GM23338 (cell line): ENCODE measurements around the gene MON2. TPM values are rescaled to one million over a fixed set of nuclear protein-coding genes. Genes with fewer than 3 reads are reported as not detected.
A peak's percentile ranks its signal among the peaks of the same experiment; 100 is the strongest.

Experiments
- ATAC-seq: fragments of 200-7000 bp; cut with Tn5 transposase; 3 replicates; pipeline ENCODE4 v1.9.1; 2020
- DNase-seq: peaks from one replicate; pipeline ENCODE4 v3.0.0-alpha.2; 2015; ENCODE audit warnings: low spot score
- H2AFZ ChIP-seq: fragments of 200-600 bp; sonication (generic); 2 replicates; pipeline ENCODE4 v1.8.0; 2016; ENCODE audit warnings: antibody characterized with exemption, mild to moderate bottlenecking, moderate library complexity
- H3F3A ChIP-seq: fragments of 200-600 bp; sonication (generic); replicated peaks from 2 replicates; pipeline ENCODE4 v1.8.0; 2017; ENCODE audit warnings: antibody characterized with exemption, mixed run types, low read depth
- H3K27ac ChIP-seq: fragments of 200-600 bp; sonication (generic); 2 replicates; pipeline ENCODE4 v1.6.1; 2016; ENCODE audit warnings: low read depth
- H3K27me3 ChIP-seq: fragments of 200-600 bp; sonication (generic); 2 replicates; pipeline ENCODE4 v1.8.0; 2016; ENCODE audit warnings: mild to moderate bottlenecking, mixed run types, moderate library complexity; ENCODE audit not compliant: insufficient read depth
- H3K36me3 ChIP-seq: fragments of 200-600 bp; sonication (generic); 2 replicates; pipeline ENCODE4 v1.8.0; 2016; ENCODE audit warnings: mild to moderate bottlenecking; ENCODE audit not compliant: insufficient read depth
- H3K4me1 ChIP-seq: fragments of 200-600 bp; sonication (generic); 2 replicates; pipeline ENCODE4 v1.8.0; 2016; ENCODE audit warnings: mild to moderate bottlenecking, moderate library complexity; ENCODE audit not compliant: insufficient read depth
- H3K4me2 ChIP-seq: fragments of 200-600 bp; sonication (generic); 2 replicates; pipeline ENCODE4 v1.7.1; 2017; ENCODE audit warnings: mixed run types
- H3K4me3 ChIP-seq: fragments of 200-600 bp; sonication (generic); 2 replicates; pipeline ENCODE4 v1.6.1; 2016; ENCODE audit warnings: mixed run types
- H3K79me2 ChIP-seq: fragments of 200-600 bp; sonication (generic); replicated peaks from 2 replicates; pipeline ENCODE4 v1.8.0; 2017; ENCODE audit warnings: mild to moderate bottlenecking; ENCODE audit not compliant: insufficient read depth
- H3K9me2 ChIP-seq: fragments of 200-600 bp; sonication (generic); 2 replicates; pipeline ENCODE4 v1.8.0; 2017; ENCODE audit not compliant: insufficient read depth
- H4K20me1 ChIP-seq: fragments of 200-600 bp; sonication (generic); replicated peaks from 2 replicates; pipeline ENCODE4 v1.8.0; 2017; ENCODE audit warnings: mild to moderate bottlenecking; ENCODE audit not compliant: insufficient read depth
- H3K27ac Mint-ChIP-seq: 2 replicates; pipeline ENCODE4 v1.8.0; 2020; ENCODE audit warnings: inconsistent platforms, mild to moderate bottlenecking, moderate library complexity, mixed read lengths
- H3K27me3 Mint-ChIP-seq: 3 replicates; pipeline ENCODE4 v1.8.0; 2022; ENCODE audit warnings: low read depth, mild to moderate bottlenecking, moderate library complexity, mixed read lengths, inconsistent platforms; ENCODE audit not compliant: insufficient read depth, poor library complexity
- H3K36me3 Mint-ChIP-seq: 3 replicates; pipeline ENCODE4 v1.8.0; 2021; ENCODE audit warnings: low read depth, mild to moderate bottlenecking, inconsistent platforms, moderate library complexity, mixed read lengths
- H3K4me1 Mint-ChIP-seq: 3 replicates; pipeline ENCODE4 v1.8.0; 2020; ENCODE audit warnings: mild to moderate bottlenecking, inconsistent platforms, mixed read lengths
- H3K4me3 Mint-ChIP-seq: 3 replicates; pipeline ENCODE4 v1.8.0; 2021; ENCODE audit warnings: moderate library complexity, mild to moderate bottlenecking, inconsistent platforms, mixed read lengths
- H3K9me3 Mint-ChIP-seq: 3 replicates; pipeline ENCODE4 v1.8.0; 2020; ENCODE audit warnings: moderate library complexity, mild to moderate bottlenecking, inconsistent platforms, mixed read lengths
- EZH2 ChIP-seq: fragments of 200-600 bp; sonication (generic); IDR thresholded peaks from one replicate; pipeline ENCODE4 v1.8.0; 2017; ENCODE audit warnings: antibody characterized with exemption, mild to moderate bottlenecking, low read depth; ENCODE audit not compliant: unreplicated experiment
- JUNB ChIP-seq: IDR thresholded peaks from one replicate; pipeline ENCODE4 v1.6.1; 2016; ENCODE audit warnings: antibody characterized with exemption; ENCODE audit not compliant: unreplicated experiment
- ZNF114 ChIP-seq: fragments of 250-450 bp; sonication (Bioruptor Pico); IDR thresholded peaks from 2 replicates; pipeline ENCODE4 v1.5.0; 2020; ENCODE audit warnings: mild to moderate bottlenecking, moderate library complexity
- ZNF331 ChIP-seq: fragments of 250-450 bp; sonication (Bioruptor Pico); IDR thresholded peaks from 2 replicates; pipeline ENCODE4 v1.5.0; 2020; ENCODE audit warnings: low read depth, mild to moderate bottlenecking, moderate library complexity
- polyA plus RNA-seq: library from polyadenylated mRNA; unstranded; fragments of >200 nt; fragmentation: Nextera tagmentation; extraction: Ambion mirVana; gene quantifications from 2 replicates; pipeline ENCODE4 v1.2.1, GENCODE V29; 2016
- total RNA-seq: library from RNA; depleted of rRNA; stranded (reverse); fragments of >200 nt; shearing (Covaris generic); gene quantifications from 2 replicates; pipeline ENCODE4 v1.2.3, GENCODE V29; 2014
- TF ChIP-seq, protein P1 (sequence below): fragments of 250-450 bp; sonication (Bioruptor Pico); IDR thresholded peaks from 2 replicates; pipeline ENCODE4 v1.5.0; 2020; ENCODE audit warnings: mild to moderate bottlenecking, moderate library complexity

The MON2 gene
- total and polyA plus RNA-seq, 2 experiments from 2014 or later, result 11.0 to 27.3 TPM

- DNase-seq (no peak), ATAC-seq (no peak)
- H3K4me2 ChIP-seq, result peak overlapping the region; percentile 49
- no peaks in the 10 kb centered on the region for H3K36me3 ChIP-seq
- no peaks in the 10 kb centered on the region for H3K79me2 ChIP-seq
- Mint-ChIP-seq H3K4me3 (peak overlapping the region; percentile 3; the same call in 1 of the 3 replicates), H3K4me1 (peaks cover 56% of the 10 kb centered on the region), H3K9me3 (no peaks in the 10 kb centered on the region), H3K27ac (no peak overlapping the region), H3K36me3 (no peaks in the 10 kb centered on the region; the same call in 2 of the 3 replicates), H3K27me3 (peaks cover 36% of the 10 kb centered on the region)
- H3F3A ChIP-seq, result no peaks in the 10 kb centered on the region; the same call in 1 of the 2 replicates
- H3K9me2 ChIP-seq, result no peaks in the 10 kb centered on the region
- H3K4me1 ChIP-seq, result peaks cover 56% of the 10 kb centered on the region
- no peak overlapping the region for H3K27ac ChIP-seq
- H3K4me3 ChIP-seq, result 0 out of 2 replicates have a peak overlapping the region, but pooled peaks have one; percentile 2
- H2AFZ ChIP-seq, result no peak overlapping the region
- TF ChIP-seq JUNB (no peak), ZNF331 (CRISPR knock-in tag) (no peak), EZH2 (no peak), ZNF114 (CRISPR knock-in tag) (no peak)
- TF ChIP-seq, protein P1, sequence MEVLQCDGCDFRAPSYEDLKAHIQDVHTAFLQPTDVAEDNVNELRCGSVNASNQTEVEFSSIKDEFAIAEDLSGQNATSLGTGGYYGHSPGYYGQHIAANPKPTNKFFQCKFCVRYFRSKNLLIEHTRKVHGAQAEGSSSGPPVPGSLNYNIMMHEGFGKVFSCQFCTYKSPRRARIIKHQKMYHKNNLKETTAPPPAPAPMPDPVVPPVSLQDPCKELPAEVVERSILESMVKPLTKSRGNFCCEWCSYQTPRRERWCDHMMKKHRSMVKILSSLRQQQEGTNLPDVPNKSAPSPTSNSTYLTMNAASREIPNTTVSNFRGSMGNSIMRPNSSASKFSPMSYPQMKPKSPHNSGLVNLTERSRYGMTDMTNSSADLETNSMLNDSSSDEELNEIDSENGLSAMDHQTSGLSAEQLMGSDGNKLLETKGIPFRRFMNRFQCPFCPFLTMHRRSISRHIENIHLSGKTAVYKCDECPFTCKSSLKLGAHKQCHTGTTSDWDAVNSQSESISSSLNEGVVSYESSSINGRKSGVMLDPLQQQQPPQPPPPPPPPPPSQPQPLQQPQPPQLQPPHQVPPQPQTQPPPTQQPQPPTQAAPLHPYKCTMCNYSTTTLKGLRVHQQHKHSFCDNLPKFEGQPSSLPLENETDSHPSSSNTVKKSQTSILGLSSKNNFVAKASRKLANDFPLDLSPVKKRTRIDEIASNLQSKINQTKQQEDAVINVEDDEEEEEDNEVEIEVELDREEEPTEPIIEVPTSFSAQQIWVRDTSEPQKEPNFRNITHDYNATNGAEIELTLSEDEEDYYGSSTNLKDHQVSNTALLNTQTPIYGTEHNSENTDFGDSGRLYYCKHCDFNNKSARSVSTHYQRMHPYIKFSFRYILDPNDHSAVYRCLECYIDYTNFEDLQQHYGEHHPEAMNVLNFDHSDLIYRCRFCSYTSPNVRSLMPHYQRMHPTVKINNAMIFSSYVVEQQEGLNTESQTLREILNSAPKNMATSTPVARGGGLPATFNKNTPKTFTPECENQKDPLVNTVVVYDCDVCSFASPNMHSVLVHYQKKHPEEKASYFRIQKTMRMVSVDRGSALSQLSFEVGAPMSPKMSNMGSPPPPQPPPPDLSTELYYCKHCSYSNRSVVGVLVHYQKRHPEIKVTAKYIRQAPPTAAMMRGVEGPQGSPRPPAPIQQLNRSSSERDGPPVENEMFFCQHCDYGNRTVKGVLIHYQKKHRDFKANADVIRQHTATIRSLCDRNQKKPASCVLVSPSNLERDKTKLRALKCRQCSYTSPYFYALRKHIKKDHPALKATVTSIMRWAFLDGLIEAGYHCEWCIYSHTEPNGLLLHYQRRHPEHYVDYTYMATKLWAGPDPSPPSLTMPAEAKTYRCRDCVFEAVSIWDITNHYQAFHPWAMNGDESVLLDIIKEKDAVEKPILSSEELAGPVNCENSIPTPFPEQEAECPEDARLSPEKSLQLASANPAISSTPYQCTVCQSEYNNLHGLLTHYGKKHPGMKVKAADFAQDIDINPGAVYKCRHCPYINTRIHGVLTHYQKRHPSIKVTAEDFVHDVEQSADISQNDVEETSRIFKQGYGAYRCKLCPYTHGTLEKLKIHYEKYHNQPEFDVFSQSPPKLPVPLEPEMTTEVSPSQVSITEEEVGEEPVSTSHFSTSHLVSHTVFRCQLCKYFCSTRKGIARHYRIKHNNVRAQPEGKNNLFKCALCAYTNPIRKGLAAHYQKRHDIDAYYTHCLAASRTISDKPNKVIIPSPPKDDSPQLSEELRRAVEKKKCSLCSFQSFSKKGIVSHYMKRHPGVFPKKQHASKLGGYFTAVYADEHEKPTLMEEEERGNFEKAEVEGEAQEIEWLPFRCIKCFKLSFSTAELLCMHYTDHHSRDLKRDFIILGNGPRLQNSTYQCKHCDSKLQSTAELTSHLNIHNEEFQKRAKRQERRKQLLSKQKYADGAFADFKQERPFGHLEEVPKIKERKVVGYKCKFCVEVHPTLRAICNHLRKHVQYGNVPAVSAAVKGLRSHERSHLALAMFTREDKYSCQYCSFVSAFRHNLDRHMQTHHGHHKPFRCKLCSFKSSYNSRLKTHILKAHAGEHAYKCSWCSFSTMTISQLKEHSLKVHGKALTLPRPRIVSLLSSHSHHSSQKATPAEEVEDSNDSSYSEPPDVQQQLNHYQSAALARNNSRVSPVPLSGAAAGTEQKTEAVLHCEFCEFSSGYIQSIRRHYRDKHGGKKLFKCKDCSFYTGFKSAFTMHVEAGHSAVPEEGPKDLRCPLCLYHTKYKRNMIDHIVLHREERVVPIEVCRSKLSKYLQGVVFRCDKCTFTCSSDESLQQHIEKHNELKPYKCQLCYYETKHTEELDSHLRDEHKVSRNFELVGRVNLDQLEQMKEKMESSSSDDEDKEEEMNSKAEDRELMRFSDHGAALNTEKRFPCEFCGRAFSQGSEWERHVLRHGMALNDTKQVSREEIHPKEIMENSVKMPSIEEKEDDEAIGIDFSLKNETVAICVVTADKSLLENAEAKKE (CRISPR knock-in tag), result 0 out of 2 replicates have a peak, but pooled peaks have one; percentile 18
- H3K27me3 ChIP-seq, result peaks cover 30% of the 10 kb centered on the region
- H4K20me1 ChIP-seq, result no peaks in the 10 kb centered on the region
Measured at GRCh38 chr12:62629971-62630739, 163.5 kb downstream of the MON2 start.
